Stimulated activated CD4-positive, alpha-beta T cell treated with anti-CD3 and anti-CD28 coated beads, Interleukin-1b, Interleukin-23, amount 100 ng/mL, for 1 hour (primary cell): ENCODE results near the gene EBF4.
"Not testable (repeated sequence)": the region's sequence is repeated elsewhere in the genome, so short reads cannot be mapped to it uniquely, and the experiment has no call there.

Source experiments
- DNase-seq, 2 donors: peaks; one replicate each; pipeline ENCODE4 v3.0.0-alpha.2; 2020; ENCODE audit warnings: low read depth in 2 of 2

The EBF4 gene

DNA sequence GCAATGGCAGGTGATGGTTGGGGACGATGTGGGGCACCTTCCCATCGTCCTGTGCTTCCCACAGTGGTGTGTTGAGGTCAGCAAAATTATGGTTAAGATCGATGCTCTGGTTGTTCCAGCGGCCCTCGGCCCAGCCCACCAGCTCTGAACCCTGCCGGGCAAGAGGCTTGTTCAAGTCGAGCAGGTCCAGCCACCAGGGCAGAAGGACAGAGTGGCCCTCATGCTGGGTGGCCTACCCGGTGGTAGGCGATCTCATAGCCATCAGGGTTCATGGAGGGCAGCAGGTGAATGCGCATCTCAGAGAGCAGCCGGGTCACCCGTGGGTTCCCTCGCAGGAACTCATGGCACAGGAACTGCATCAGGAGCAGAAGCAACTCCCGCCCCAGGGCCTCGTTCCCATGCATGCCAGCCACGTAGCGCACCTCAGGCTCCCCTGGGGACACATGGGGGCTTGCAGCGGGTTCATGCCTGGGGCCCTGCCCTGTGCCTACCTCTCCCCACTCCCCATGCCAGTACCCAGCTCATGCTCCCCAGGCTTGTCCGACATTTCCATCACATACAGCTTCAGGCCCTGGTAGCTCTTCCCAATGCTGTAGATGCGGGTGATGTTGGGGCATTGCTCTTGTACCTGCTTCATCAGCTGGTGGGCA, 103.6 kb downstream of the EBF4 start:
- no peak for DNase-seq

DNA sequence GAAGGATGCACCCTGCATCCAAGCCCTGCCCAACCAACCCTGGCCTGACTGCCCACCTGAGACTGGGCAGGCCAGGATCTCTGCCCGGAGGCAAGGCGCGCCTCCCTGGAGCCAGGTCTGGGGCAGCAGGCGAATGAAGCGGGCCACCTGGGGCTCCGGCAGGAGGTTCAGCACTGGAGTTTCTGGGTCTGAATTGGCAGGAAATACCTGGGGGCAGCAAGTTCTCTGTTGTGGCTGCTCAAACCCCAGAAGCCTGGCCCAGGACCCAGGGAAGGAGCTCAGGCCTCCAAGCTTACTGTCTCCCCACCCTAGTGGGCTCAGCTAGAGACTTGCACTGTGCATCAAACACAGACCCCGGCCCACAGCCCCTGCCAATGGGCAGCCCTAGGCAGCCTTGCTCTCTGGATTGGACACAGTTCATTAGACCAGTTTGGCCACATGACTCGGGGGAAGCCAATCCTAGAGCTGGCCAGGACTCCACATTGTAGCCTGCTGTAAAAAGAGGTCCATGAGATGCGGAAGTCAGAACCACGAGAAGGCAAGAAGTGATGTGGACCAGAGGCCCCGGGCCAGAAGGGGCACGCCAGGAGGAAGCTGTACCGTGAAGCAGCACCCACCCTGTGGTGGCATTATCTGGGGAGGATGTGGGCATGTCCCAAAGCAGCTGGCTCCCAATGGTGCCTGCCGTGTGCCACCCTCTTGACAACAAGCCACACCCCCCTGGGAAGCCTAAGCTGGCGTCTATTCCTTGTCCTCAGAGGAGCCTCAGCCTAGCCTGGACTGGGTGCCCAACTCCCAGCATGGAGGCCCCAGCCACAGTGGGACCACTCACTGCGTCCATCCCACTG, 104.8 kb downstream of the EBF4 start:
- DNase-seq: no peak

DNA sequence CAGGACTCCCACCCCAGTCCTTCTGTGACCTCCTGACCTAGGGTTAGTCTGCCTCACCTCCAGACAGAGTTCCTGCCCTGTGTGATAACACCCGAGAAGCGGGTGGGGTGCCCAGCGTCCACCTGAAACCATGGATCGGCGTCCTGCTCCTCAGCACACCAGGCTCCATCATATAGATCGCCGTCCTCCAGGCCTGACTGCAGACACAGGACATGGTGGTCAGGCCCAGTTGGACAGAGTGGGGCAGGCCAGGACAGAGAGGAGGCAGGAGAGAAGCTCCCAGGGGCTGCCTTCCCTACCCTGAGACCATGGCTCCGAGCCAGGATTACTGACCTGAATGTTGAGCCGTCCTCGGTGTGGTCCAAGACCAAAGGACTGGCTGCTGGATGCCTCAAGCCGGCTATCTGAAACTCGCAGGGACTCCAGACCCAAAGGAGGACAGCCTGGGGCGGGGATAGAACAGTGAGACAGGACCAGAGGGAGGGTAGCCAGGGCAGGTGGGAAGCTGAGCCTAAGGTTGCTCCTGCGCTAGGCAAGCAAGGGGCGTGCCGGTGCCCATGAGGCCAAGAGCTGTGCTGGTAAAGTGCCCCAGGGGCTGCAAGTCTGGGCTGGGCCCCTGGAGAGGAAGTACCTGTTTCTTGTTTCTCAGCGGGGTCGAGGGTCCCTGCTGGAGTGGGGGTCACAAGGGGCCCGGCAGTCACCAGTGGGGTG, 105.7 kb downstream of the EBF4 start:
- DNase-seq: no peak

DNA sequence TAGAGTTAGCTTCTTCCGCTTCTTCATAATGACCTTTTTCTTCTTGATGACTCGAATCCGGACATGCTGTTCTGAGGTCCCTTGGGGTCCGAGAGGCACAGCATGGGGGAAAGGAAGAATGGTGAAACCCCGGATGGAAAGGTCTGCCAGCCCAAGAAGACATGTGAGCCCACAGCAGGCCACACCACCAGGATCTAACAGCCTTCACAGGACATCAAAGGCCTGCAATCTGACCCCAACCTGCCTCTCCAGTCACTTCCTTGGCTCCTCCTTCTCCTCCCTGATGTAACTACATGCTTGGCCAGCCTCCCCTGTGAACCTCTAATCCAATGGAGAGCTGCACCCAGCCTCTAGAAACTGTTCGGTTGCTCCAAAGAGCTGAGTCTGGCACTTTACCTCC, 106.2 kb downstream of the EBF4 start:
- no peak for DNase-seq

DNA sequence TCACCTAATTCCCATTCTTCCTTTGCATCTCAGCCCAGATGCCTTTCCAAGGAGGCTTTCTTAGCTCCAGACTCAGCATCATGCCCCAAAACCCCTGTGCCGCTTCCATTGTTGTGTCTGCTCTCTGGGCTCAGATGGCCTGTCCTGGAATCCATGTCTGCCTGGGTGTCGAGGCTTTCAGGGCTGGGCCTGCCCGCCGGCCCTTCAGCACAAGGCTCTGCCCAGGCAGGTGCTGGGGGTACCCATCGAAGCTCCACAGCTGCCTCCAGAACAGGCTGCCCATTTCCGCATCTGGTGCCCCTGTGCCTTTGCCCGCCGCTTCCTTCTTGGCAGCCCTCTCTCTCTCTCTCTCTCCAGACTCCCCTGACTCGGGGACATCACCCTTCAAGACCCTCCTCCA, 106.7 kb downstream of the EBF4 start:
- no peak for DNase-seq

DNA sequence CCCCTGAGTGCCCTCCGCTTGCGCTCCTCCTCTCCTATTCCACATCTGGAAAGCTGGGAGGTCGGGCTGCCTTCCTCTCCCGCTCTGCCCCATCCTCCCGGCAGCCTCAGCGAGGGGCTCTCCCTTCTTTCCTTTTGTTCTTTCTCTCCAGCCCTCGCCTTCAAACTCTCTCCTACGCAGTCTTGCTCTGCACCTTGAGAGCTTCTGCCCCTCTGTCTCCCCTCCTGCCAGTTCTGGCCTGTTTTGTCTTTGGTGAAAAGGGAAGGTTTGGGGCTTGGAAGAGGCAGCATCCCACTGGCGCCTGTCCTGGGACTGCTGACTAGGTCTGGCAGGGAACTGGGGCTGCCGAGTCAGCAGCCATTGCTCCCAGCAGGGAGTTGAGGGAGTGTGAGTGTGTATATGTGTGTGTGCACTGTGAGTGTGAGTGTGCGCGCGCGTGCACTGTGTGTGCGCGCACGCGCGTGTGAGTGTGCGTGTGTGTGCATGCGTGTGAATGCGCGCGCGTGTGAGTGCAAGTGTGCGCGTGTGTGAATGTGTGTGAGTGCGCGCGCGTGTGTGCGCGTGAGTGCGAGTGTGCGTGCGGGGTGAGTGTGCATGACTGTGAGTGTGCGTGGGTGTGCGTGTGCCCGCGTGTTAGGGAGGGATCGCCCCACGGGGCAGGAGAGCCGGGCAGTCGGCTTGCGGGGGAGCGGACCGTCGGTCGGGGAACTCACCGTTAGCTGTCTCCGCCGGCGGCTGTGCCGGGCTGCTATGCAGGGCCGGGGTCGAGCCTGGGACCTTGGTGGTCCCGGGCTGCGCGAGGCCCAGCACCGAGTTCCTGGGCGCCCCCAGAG, 107.3 kb downstream of the EBF4 start:
- DNase-seq: no peak

DNA sequence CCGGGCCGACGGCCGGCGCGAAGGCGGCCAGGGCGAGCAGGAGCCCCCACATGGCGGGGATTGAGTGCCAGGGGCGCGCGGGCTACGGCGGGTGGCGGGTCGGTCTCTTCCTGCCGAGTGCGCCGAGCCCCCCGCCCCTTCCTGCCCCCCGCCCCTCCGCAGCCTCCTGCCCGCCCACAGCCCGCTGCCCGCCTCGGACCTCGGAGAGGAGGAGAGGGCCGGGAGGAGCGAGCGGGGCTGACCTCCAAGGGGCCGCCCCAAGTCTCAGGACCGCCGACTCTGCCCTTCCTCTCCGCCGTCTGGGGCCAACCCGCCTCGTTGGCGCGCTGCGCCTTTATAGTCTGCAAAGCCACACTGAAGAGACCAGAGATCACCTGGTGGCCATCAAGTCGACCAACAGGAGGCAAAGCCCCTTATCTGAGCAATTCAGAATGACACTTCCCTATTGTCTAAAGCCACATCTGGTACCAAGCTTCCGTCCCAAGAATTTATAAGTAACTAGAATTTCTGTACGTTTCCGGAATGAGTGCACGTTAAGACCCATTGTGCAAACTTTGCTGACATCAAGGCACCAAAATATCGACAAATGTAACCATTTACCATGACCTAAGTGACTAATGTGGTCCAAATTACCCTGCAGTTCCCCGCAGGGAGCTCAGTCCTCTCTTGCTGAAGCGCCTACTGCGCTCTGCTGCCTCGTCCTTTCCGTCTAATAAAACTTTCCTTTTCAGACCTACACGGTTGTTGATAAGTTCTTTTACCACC, 108.1 kb downstream of the EBF4 start, which contains the start of gene CPXM1:
Gene CPXM1, minus strand, starts transcription at position 107 of the 765 bp plus-strand sequence. Its CDS starts 55 bp downstream, at position 52.
- DNase-seq: no peak

DNA sequence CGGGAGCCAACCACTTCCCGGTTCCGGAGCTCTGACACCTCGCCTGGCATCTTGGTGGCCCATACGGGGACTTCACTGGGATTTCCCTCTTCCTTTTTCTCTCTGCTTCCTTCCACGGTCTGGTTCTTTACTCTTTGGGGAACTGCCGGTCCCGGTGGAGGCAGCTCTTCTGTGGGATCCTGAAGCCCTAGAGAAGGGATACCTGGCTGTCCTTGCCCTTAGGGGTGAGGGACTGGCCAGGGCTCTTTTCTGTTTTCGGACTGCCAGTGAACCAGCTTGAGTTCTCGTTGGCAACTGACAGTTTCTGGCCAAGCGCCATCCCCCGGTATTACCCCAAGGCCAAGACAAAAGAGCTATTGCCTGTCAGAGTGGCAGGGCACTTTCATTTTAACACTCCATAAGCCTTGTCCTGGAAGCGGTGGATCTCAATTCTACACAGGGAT, 108.7 kb downstream of the EBF4 start:
- DNase-seq: no peak

DNA sequence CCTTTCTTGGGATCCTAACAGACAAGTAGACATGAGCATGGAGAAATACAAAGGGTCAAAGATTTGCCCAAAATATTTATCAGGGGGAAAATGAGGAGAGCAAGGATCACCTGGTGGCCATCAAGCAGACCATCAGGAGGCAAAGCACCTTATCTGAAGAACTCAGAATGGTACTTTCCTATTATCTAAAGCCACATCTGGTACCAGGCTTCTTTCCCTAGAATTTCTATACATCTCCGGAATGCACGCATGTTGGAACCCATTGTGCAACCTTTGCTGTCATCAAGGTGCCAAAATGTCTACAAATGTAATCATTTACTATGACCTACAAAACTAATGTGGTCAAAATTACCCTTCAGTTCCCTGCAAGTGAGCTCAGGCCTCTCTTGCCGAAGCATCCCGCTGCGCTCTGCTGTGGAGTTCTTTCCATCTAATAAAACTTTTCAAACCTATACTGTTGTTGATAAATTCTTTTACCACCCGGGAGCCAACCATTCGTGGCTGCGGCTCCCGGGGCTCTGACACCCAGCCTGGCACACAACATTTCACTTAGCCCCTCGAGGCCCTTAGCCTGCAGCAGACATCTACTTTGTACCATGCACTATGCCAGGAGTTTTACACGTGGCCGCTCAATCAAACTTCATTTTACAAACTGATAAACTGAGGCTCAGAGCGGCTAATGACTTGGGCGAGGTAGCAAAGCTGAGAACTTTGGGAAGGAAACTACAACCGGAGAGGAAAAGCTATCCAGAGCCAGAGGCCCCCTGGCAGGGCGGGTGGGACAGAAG, 111.7 kb downstream of the EBF4 start:
- DNase-seq: no peak

DNA sequence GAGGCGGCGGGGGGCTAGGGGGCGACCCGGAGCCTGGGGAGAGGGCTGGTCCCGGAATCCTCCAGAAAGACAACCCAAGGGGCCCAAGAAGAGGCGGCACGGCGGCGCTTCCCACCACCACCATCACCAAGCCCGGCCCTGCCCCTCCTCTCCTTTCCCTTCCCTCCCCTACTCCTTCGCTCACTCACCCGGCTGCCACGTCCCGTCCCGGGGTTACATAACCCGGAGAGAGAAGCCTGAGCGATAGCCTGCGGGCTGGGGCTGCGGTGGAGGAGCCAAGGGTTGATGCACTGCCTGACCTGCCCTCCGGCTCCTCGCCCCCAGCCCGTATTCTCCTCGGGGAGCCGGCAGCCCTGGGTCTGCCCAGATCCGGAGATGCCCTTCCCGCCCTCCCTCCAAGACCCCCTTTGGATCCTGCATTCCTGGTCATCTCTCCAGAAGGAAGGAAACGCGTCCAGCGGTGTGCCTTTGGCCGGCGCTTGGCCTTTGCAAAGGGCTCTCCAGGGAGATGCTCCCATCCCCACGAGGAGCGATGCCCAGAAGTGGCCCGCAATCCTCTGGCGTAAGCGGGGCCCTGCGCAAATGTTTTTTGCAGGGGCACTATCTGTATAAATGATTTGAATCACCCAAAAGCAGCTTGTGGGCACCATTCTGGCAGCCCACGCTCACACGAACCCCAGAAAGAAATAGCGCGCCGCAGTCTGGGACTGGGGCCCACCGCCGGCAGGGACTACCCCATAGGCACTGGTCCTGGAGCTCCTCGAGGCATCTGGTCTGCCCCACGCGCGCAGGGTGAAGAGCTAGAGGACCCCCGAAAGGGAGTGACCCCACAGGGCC, 112.5 kb downstream of the EBF4 start:
- no peak for DNase-seq

DNA sequence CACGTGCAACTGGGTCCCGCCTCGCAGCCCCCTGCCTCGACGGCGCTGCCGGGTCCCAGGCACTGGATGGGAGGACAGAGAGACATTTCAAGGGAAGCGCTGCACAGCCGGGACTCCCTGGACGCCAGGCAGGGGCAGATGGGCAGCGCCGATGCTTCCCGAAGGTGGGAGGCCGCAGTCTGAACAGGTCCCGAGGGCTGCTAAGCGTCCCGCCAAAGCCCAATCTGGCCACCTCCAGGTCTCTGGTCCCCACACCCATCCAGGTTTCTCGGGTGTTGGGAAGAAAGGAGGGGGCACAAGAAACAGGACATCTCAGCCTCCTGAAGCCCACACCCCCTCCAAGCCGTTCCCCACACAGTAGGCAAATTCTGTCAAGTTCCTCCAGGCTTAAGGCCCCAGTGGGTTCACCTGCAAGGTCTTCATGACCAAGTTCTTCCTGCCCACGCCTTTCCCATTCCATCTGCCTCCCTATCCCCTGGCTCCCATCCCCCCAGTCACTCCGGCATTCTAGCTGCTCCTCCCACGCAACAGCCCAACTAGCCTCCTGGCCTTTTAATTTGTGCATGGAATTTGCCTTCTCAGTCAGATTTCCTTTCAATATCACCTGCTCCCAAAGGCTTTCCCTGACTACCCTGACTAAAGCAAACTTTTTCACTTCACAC, 113.2 kb downstream of the EBF4 start:
- DNase-seq: no peak

DNA sequence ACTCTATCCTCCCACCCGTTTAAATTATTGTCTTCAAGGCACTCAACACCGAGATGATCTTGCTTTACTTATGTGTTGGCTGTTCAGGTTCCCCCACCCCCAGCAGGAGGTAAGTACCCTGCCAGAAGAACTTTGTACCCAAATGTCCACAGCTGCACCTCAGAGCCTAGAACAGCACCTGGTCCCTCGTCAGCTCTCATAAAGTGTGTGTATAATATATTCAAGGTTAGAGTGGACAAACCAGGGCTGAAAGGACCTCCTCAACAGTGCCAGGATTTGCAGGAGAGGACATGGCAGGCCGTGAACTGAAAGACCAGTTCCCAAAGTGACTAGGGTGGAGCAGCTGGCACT, 113.7 kb downstream of the EBF4 start:
- no peak for DNase-seq

DNA sequence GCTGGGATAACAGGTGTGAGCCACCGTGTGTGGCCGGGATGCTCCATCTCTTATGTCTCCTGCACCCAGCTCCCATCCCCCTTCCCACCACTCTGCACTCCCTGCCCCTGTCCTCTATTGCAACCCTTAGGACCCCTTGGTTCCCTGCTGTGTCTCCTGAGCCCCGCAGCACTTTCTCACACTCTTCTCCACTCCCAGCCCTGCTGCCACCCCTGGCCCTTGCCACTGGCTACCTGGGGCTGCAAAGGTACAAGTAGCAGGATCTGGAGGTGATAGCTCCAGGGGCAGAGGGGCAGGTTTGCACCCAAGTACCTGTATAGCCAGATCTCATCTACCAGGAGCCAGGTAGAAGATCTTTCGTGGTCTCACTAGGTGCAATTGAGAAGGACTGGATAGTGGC, 114.4 kb downstream of the EBF4 start:
- no peak for DNase-seq

DNA sequence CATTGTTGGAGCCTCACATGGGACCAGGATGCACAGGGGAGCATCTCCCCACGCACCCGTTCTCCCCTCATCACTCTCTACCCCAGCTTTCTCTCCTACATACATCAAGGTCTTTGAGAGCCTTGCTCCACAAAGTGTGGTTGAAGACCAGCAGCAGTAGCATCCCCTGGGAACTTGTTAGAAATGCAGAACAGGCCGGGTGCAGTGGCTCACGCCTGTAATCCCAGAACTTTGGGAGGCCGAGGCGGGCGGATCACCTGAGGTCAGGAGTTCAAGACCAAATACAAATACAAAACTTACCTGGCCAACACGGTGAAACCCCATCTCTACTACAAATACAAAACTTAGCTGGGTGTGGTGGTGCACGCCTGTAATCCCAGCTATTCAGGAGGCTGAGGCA, 115.3 kb downstream of the EBF4 start:
- DNase-seq: not testable (repeated sequence)

DNA sequence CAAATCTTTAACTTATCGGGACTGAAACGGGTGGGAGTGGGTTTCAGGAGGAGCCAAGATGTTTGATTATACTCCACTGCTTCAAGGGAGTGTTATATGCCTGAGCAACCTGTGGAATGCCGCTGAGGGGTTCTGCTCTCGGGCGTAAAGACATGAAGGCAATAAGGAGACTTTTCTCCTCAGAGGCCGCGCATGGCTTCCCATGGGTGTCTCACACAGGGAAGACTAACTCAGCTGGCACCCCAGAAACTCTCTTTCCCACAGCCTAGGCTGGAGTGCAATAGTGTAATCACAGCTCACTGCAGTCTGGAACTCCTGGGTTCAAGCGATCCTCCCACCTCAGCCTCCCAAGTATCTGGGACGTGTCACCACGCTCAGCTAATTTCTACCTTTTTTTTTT, 117.1 kb downstream of the EBF4 start:
- DNase-seq: no peak
